ENCODE results near the gene CCDC92B.

Gene CCDC92B

DNA sequence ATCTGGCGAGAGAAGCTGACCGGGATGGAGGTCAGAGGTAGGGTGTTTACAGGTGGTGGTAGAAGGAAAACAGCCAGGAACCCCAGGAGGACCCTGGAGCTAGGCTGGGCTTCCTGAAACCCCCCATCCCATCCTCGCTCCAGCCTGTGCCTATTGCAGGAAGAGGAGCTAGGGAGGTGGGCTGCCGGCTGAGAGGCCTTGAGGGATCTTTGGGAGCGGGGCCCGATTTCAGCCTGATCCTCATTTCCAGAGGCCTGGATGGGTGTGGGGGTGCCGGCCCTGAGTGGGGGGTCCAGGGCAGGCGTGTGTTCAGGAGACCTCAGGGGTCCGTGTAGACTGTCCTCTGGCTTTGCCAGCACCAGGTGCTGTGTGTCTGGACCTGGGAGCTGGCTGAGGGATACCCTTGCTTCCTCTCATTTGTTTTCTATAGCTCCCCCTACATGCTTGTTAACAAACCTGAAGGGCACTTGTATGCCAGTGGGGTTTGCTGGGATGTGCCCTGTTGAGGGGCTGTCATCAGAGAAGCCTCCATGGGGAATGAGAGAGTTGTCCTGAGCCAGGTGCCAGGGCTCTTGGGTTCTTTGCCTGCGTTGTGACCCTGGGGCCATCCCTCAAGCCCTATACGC is 27.9 kb upstream of the CCDC92B start:
- TF ChIP-seq, protein P1, sequence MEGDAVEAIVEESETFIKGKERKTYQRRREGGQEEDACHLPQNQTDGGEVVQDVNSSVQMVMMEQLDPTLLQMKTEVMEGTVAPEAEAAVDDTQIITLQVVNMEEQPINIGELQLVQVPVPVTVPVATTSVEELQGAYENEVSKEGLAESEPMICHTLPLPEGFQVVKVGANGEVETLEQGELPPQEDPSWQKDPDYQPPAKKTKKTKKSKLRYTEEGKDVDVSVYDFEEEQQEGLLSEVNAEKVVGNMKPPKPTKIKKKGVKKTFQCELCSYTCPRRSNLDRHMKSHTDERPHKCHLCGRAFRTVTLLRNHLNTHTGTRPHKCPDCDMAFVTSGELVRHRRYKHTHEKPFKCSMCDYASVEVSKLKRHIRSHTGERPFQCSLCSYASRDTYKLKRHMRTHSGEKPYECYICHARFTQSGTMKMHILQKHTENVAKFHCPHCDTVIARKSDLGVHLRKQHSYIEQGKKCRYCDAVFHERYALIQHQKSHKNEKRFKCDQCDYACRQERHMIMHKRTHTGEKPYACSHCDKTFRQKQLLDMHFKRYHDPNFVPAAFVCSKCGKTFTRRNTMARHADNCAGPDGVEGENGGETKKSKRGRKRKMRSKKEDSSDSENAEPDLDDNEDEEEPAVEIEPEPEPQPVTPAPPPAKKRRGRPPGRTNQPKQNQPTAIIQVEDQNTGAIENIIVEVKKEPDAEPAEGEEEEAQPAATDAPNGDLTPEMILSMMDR (IDR thresholded peaks at IDR 0.05; ENCODE audit: insufficient read depth, low read depth, low read length, missing control alignments) = no peak
- H3K4me3 ChIP-seq (ENCODE audit: low read length) = no peak overlapping the region
- no peak for DNase-seq (ENCODE audit: low read depth)

DNA sequence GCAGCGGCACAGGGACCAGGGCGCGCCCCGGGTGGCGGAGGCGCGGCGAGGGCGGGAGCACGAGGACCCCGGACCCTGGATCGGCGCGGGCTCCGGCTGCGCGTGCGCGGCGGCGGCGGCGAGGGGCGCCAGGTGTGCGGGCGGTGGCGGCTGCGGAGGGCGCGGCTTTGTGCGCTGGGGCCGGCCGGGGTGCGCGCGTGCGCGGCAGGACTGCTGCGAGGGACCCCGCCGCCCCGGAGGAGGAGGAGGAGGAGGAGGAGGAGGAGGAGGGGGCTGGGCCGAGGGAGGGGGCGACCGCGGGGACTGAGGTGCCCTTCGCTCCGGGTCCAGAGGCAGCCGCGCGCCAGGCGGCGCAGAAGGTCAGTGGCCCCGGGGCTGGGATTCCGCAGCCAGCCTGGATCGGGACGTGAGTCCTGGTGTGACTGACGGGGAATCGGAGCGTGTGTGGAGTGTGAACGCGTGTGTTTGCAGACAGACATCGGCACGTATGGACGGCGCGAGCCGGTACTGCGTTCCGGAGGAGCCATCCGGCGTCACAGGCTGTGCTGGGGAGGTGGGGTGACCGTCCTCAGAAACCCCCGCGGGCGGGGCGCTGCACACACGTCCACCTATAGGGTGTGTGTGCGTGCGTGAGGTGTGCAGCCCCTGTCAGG is 27.3 kb upstream of the CCDC92B start:
- H3K4me3 ChIP-seq (ENCODE audit: low read length) = peak overlapping the region; percentile 16
- TF ChIP-seq, protein P1 (IDR thresholded peaks at IDR 0.05; ENCODE audit: insufficient read depth, low read depth, low read length, missing control alignments) = no peak
- peak; percentile 13 for DNase-seq (ENCODE audit: low read depth)

DNA sequence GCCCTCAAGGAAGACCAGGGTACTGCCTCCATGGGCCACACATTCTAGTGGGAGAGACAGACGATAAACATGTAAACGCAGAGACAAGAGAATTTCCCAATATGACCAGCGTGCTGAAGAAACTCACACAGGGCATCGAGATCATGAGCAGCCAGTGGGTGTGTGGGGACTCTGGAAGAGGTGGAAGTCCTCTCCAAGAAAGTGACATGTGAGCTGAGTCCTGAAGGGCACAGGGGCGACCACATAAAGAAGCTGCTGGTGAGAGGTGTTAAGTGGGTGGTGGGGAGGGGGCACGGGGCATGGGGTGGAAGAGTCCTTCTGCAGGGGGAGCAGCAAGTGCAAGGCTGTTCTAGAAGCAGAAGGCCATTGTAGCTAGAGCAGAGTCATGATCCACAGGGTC is 25.8 kb upstream of the CCDC92B start:
- H3K4me3 ChIP-seq (ENCODE audit: low read length) = no peak overlapping the region
- DNase-seq (ENCODE audit: low read depth) = no peak
- TF ChIP-seq, protein P1 (IDR thresholded peaks at IDR 0.05; ENCODE audit: insufficient read depth, low read depth, low read length, missing control alignments) = no peak

DNA sequence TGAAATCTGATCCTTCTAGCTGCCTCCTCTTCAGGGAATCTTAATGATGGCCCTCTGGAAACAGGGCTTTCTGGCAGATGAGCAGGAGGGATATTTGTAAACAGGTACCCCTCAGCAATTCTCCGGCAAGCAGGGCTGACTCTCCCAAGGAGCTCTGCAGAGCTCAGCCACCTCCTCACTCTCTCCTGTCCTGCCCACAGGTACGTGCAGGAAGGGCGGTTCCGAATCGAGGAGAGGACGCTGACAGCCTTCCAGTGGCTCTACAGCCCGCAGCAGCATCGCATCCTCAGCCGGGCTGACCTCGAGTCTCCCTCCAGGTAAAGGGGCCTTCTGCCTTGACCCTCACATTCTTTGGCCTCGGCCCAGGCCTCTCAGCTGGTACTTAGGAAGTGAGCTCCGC is 20.7 kb upstream of the CCDC92B start:
- DNase-seq (ENCODE audit: low read depth) = no peak
- TF ChIP-seq, protein P1 (IDR thresholded peaks at IDR 0.05; ENCODE audit: insufficient read depth, low read depth, low read length, missing control alignments) = no peak
- no peak overlapping the region for H3K4me3 ChIP-seq (ENCODE audit: low read length)

DNA sequence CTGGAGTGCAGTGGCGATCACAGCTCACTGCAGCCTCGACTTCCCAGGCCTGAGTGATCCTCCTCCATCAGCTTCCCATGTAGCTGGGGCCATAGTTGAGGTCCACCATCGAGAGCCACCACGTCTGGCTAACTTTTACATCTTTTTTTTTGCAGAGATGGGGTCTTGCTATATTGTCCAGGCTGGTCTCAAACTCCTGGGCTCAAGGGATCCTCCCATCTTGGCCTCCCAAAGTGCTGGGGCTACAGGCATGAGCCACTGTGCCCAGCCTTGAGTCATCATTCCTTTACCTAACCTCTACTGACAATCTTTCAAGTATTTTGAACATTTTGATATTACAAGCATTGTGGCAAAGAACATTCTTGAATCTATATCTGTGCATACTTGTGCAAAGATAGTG is 9.4 kb upstream of the CCDC92B start:
- TF ChIP-seq, protein P1 (IDR thresholded peaks at IDR 0.05; ENCODE audit: insufficient read depth, low read depth, low read length, missing control alignments) = no peak
- DNase-seq (ENCODE audit: low read depth) = no peak
- no peak overlapping the region for H3K4me3 ChIP-seq (ENCODE audit: low read length)

DNA sequence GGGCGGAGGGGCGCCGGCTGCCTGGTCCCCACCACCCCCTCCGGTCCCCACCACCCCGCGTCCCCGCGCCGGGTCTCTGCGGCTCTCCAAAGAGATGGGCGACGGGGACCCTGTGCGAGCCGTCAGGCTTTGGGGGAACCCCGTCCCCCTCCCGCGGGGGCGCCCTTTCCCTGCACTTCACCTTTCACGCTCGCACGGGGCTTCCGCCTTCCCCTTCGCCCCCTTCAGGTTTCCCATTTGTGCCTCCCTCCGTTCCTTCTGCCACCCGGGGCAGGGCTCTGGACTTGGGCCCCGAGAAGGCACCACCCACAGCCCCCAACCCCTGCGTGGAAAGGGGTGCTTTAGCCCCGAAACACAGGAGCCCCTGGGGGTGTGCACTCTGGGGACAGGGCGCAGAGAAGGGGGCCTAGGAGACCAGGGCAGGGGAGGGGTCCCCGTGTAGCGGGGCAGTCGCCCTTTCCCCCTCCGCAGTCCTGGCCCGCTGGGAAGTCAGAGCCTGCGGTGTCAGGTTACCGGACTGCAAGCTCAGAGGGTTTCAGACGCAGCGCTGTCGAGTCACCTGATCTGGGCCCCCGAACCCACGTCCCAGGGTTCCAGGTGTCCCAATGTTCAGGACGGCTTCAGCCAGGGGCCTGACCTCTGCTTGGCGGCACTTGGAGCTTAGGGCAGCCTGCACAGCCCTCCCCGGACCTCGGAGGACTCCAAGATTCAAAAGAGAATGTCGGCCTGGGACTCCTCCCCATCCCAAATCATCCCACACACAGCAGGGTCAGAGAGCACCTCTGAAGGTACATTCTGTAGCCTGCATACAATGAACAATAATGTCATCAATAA is 6.7 kb upstream of the CCDC92B start:
- TF ChIP-seq, protein P1 (IDR thresholded peaks at IDR 0.05; ENCODE audit: insufficient read depth, low read depth, low read length, missing control alignments) = no peak
- H3K4me3 ChIP-seq (ENCODE audit: low read length) = no peak overlapping the region
- DNase-seq (ENCODE audit: low read depth) = peak; percentile 11
